H9 (cell line): Measurements from ENCODE around the gene MRM2. TPM values are rescaled to one million over a fixed set of nuclear protein-coding genes. Genes with fewer than 3 reads are reported as not detected.
A peak's percentile ranks its signal among the peaks of the same experiment; 100 is the strongest.

ENCODE experiments used
- DNase-seq: peaks from one replicate; pipeline ENCODE4 v3.0.0-alpha.2; 2017
- H2AFZ ChIP-seq: one replicate; pipeline ENCODE4 v1.6.1; 2013; ENCODE audit warnings: mild to moderate bottlenecking, low read length, control low read depth, moderate library complexity
- H2AK5ac ChIP-seq: 2 replicates; pipeline ENCODE4 v1.6.1; 2013; ENCODE audit warnings: low read length, control low read depth, mixed read lengths; ENCODE audit not compliant: insufficient read length
- H2BK120ac ChIP-seq: one replicate; pipeline ENCODE4 v1.6.1; 2013; ENCODE audit warnings: low read depth, mild to moderate bottlenecking, low read length, control low read depth, inconsistent platforms; ENCODE audit not compliant: poor library complexity, severe bottlenecking
- H2BK12ac ChIP-seq: 2 replicates; pipeline ENCODE4 v1.6.1; 2013; ENCODE audit warnings: low read length, control low read depth, mixed read lengths, low read depth; ENCODE audit not compliant: insufficient read length
- H2BK15ac ChIP-seq: 2 replicates; pipeline ENCODE4 v1.6.1; 2013; ENCODE audit warnings: low read depth, low read length, control low read depth
- H2BK20ac ChIP-seq: one replicate; pipeline ENCODE4 v1.6.1; 2013; ENCODE audit warnings: low read depth, mild to moderate bottlenecking, low read length, control low read depth, inconsistent platforms; ENCODE audit not compliant: poor library complexity, severe bottlenecking
- H2BK5ac ChIP-seq: 2 replicates; pipeline ENCODE4 v1.6.1; 2013; ENCODE audit warnings: low read length, control low read depth, mixed read lengths; ENCODE audit not compliant: insufficient read length
- H3K14ac ChIP-seq: 2 replicates; pipeline ENCODE4 v1.6.1; 2013; ENCODE audit warnings: low read length, control low read depth; ENCODE audit not compliant: insufficient read depth
- H3K18ac ChIP-seq: 2 replicates; pipeline ENCODE4 v1.6.1; 2013; ENCODE audit warnings: low read depth, mild to moderate bottlenecking, mixed read lengths, low read length, control low read depth; ENCODE audit not compliant: insufficient read length
- H3K23ac ChIP-seq: 2 replicates; pipeline ENCODE4 v1.6.1; 2013; ENCODE audit warnings: low read length, control low read depth, mixed read lengths, low read depth; ENCODE audit not compliant: insufficient read length
- H3K23me2 ChIP-seq: 2 replicates; pipeline ENCODE4 v1.6.1; 2013; ENCODE audit warnings: low read depth, mild to moderate bottlenecking, mixed read lengths, low read length, control low read depth; ENCODE audit not compliant: insufficient read length, poor library complexity, severe bottlenecking
- H3K27ac ChIP-seq: 2 replicates; pipeline ENCODE4 v1.5.1; 2013; ENCODE audit warnings: low read length, control low read depth, mixed read lengths, low read depth; ENCODE audit not compliant: insufficient read length
- H3K27me3 ChIP-seq: 2 replicates; pipeline ENCODE4 v1.6.1; 2013; ENCODE audit warnings: low read length, control low read depth, inconsistent platforms; ENCODE audit not compliant: insufficient read depth
- H3K4ac ChIP-seq: 2 replicates; pipeline ENCODE4 v1.6.1; 2013; ENCODE audit warnings: low read depth, mild to moderate bottlenecking, control low read depth, inconsistent platforms, low read length, moderate library complexity
- H3K4me1 ChIP-seq: 2 replicates; pipeline ENCODE4 v1.6.1; 2013; ENCODE audit warnings: low read length, control low read depth, inconsistent platforms; ENCODE audit not compliant: insufficient read depth
- H3K4me2 ChIP-seq: 2 replicates; pipeline ENCODE4 v1.6.1; 2013; ENCODE audit warnings: low read length, control low read depth, mixed read lengths; ENCODE audit not compliant: insufficient read length, insufficient read depth
- H3K56ac ChIP-seq: 2 replicates; pipeline ENCODE4 v1.6.1; 2013; ENCODE audit warnings: low read depth, mild to moderate bottlenecking, mixed read lengths, low read length, control low read depth; ENCODE audit not compliant: insufficient read length
- H3K79me1 ChIP-seq: 2 replicates; pipeline ENCODE4 v1.6.1; 2013; ENCODE audit warnings: low read depth, mild to moderate bottlenecking, moderate library complexity, low read length, control low read depth, inconsistent platforms; ENCODE audit not compliant: insufficient read depth, poor library complexity, severe bottlenecking
- H3K79me2 ChIP-seq: 2 replicates; pipeline ENCODE4 v1.6.1; 2013; ENCODE audit warnings: low read length, control low read depth, inconsistent platforms; ENCODE audit not compliant: insufficient read depth
- H3K9ac ChIP-seq: 2 replicates; pipeline ENCODE4 v1.6.1; 2013; ENCODE audit warnings: low read length, control low read depth, mixed read lengths; ENCODE audit not compliant: insufficient read length; ENCODE audit errors: extremely low read depth
- H3K9me3 ChIP-seq: one replicate; pipeline ENCODE4 v1.6.1; 2013; ENCODE audit warnings: low read depth, low read length, inconsistent platforms; ENCODE audit not compliant: control insufficient read depth
- H3T11ph ChIP-seq: one replicate; pipeline ENCODE4 v1.6.1; 2013; ENCODE audit warnings: mild to moderate bottlenecking, low read length, control low read depth, inconsistent platforms
- H4K20me1 ChIP-seq: one replicate; pipeline ENCODE4 v1.6.1; 2013; ENCODE audit not compliant: control insufficient read depth, insufficient read length, insufficient read depth
- H4K5ac ChIP-seq: 2 replicates; pipeline ENCODE4 v1.6.1; 2013; ENCODE audit warnings: low read depth, mild to moderate bottlenecking, mixed read lengths, low read length, control low read depth; ENCODE audit not compliant: insufficient read length
- H4K8ac ChIP-seq: replicated peaks from 2 replicates; pipeline ENCODE4 v1.6.1; 2013; ENCODE audit warnings: low read length, control low read depth, mixed read lengths, low read depth; ENCODE audit not compliant: insufficient read length
- H4K91ac ChIP-seq: 2 replicates; pipeline ENCODE4 v1.6.1; 2013; ENCODE audit warnings: low read depth, mild to moderate bottlenecking, moderate library complexity, mixed read lengths, low read length, control low read depth; ENCODE audit not compliant: insufficient read length
- H3K27ac Mint-ChIP-seq, 3 experiments: 2 replicates in 2 of 3; 3 replicates in 1 of 3; pipeline ENCODE4 v1.8.0; 2020 to 2021; ENCODE audit warnings: mixed read lengths in 3 of 3, mild to moderate bottlenecking in 1 of 3, moderate library complexity in 1 of 3
- H3K27me3 Mint-ChIP-seq: 2 replicates; pipeline ENCODE4 v1.8.0; 2021; ENCODE audit warnings: low read depth, mild to moderate bottlenecking, moderate library complexity, mixed read lengths
- H3K36me3 Mint-ChIP-seq, 3 experiments: 2 replicates in 2 of 3; 3 replicates in 1 of 3; pipeline ENCODE4 v1.8.0; 2020 to 2021; ENCODE audit warnings: low read depth in 3 of 3, mixed read lengths in 3 of 3; ENCODE audit not compliant: insufficient read depth in 1 of 3
- H3K4me1 Mint-ChIP-seq, 2 experiments: 2 replicates each; pipeline ENCODE4 v1.8.0; 2020; ENCODE audit warnings: mixed read lengths in 2 of 2
- H3K4me3 Mint-ChIP-seq, 2 experiments: 2 replicates in 1 of 2; 3 replicates in 1 of 2; pipeline ENCODE4 v1.8.0; 2020 to 2021; ENCODE audit warnings: mild to moderate bottlenecking in 2 of 2, mixed read lengths in 2 of 2, moderate library complexity in 1 of 2
- H3K9me3 Mint-ChIP-seq, 2 experiments: 2 replicates in 1 of 2; 3 replicates in 1 of 2; pipeline ENCODE4 v1.8.0; 2020; ENCODE audit warnings: mild to moderate bottlenecking in 2 of 2, mixed read lengths in 2 of 2, moderate library complexity in 1 of 2
- CTCF ChIP-seq: fragments of 200-600 bp; sonication (generic); conservative IDR thresholded peaks from 3 replicates; pipeline ENCODE4 v1.8.0; 2021; ENCODE audit warnings: antibody characterized with exemption, mild to moderate bottlenecking
- WGBS: extraction: QIAGEN DNeasy Blood & Tissue Kit; methylation state at CpG from one replicate; pipeline ENCODE4 v1.1.7; 2013; ENCODE audit warnings: missing lambda C conversion rate, low lambda C conversion rate, mixed read lengths; ENCODE audit not compliant: insufficient read length; ENCODE audit errors: extremely low coverage; 5-methylcytosine and 5-hydroxymethylcytosine counted together
- total RNA-seq: library from RNA; stranded (reverse); gene quantifications from 2 replicates; pipeline ENCODE4 v1.2.1, GENCODE V29; 2021

MRM2 gene
- total RNA-seq, 1 experiment from 2014 or later, result 59.0 TPM

- Histone ChIP-seq H3K23me2 (no peaks in the 10 kb centered on the region), H3K79me1 (no peaks in the 10 kb centered on the region), H4K5ac (no peak overlapping the region), H3K9ac (no peak overlapping the region), H2BK5ac (no peak overlapping the region), H3K27ac (no peak overlapping the region), H2BK20ac (no peak overlapping the region), H2BK15ac (no peak overlapping the region), H3K56ac (no peak overlapping the region), H3K79me2 (no peaks in the 10 kb centered on the region), H3K4me1 (peaks cover 2% of the 10 kb centered on the region; the same call in 1 of the 2 replicates), H4K91ac (no peak overlapping the region), H3T11ph (no peak overlapping the region), H3K14ac (peak overlapping the region; percentile 31; the same call in 1 of the 2 replicates), H3K23ac (no peak overlapping the region), H2BK12ac (no peak overlapping the region), H2AFZ (no peak overlapping the region), H3K9me3 (no peaks in the 10 kb centered on the region), H2BK120ac (no peak overlapping the region), H3K18ac (no peak overlapping the region), H3K4me2 (no peak overlapping the region), H4K20me1 (no peaks in the 10 kb centered on the region), H3K27me3 (no peaks in the 10 kb centered on the region), H2AK5ac (no peak overlapping the region), H4K8ac (no peak overlapping the region), H3K4ac (no peak overlapping the region)
- H3K4me3 Mint-ChIP-seq, result peak overlapping the region in 1 of 2 experiments; percentile 14; a peak in 1 of 5 replicates
- peak; percentile 37 for DNase-seq
- H3K27me3 Mint-ChIP-seq, result no peaks in the 10 kb centered on the region
- H3K36me3 Mint-ChIP-seq, result peaks cover 17 to 42% (median 31%) of the 10 kb centered on the region in 3 experiments
- H3K27ac Mint-ChIP-seq, result peak overlapping the region; percentile 67 to 85 (median 68); a peak in 4 of 7 replicates
- WGBS, result no CpG with 5 or more reads among the region's 8 CpGs
- peaks cover 18 to 20% of the 10 kb centered on the region in 2 experiments for H3K4me1 Mint-ChIP-seq
- H3K9me3 Mint-ChIP-seq, result peaks cover 7 to 10% of the 10 kb centered on the region in 2 experiments; a peak in 4 of 5 replicates
- no peak for TF ChIP-seq CTCF
These were observed 28.5 kb upstream of the MRM2 start for GRCh38 chr7:2270495-2270894.
